HG03432 (cell line): ENCODE data around the gene SYK.
"Not testable (repeated sequence)": the region's sequence is repeated elsewhere in the genome, so short reads cannot be mapped to it uniquely, and the experiment has no call there.

Experiments
- ATAC-seq: cut with Tn5 transposase; IDR thresholded peaks from one replicate; pipeline ENCODE4 v1.9.1; 2021; ENCODE audit warnings: mild to moderate bottlenecking, moderate library complexity; ENCODE audit not compliant: unreplicated experiment

The SYK gene

GRCh38 chr9:90795084-90795483, 6.5 kb upstream of the SYK start:
- no peak for ATAC-seq

DNA sequence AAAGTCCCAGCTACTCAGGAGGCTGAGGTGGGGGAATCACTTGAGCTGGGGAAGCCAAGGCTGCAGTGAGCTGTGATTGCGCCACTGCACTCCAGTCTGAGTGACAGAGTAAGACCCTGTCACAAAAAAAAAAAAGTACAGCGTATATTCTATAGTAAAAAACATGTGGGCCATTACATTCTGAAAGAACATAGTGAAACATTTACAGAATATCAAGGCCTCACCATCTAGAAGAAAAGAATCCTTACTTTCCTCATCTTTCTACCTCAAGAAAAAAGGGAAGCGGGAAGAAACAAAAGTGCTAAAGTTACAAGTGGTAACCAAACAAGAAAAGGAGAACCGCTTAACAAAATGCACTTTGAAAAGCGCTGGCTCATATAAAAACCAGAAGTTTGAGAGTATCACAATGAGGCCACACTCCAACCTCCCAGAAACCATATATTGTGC, 5.7 kb upstream of the SYK start:
- peak; percentile 46 for ATAC-seq

GRCh38 chr9:90799271-90799852, 2.3 kb upstream of the SYK start:
- ATAC-seq: no peak

DNA sequence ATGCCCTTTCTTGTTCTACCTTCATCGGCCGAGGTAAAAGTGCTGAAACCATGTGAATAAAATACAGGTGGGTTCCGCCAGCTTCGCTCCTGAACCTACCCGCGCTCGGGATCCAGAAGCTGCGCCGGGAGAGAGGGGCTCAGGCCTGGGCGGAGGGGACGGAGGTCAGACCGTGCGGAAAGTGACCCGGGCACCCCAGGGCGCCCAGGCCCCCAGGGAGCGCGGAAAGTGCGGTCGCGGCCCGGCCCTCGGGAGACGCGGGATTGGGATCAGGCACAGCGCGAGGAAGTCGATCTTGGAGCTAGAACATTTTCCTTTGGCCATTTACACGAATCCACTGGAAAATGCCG, 329 bp downstream of the SYK start:
- peak; percentile 21 for ATAC-seq

GRCh38 chr9:90802386-90802985, 867 bp downstream of the SYK start:
- ATAC-seq: no peak

- ATAC-seq: no peak
These were observed 2.4 kb downstream of the SYK start for GRCh38 chr9:90803860-90804593.

- no peak for ATAC-seq
These were observed 3.7 kb downstream of the SYK start for GRCh38 chr9:90805006-90805996.

DNA sequence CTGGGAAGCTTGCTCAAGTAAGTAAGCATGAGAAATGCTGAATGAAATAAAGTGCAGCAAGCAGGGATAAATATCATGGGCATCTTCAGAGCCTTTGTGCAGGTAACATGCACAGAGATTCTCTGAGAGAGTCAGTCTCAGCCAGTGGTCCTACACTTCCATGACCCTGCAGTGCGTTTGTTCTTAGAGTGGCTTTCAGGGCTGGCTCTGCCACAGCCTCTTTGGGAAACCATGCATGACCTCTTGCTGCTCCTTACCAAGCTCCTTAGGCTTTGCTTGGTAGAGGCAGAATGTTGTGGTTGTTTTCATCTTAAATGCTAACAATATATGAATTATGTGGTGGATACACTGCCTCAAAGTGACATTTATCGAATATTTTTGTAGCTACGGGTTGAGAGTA, 5.4 kb downstream of the SYK start:
- ATAC-seq: no peak

GRCh38 chr9:90808398-90808797, 6.8 kb downstream of the SYK start:
- no peak for ATAC-seq

DNA sequence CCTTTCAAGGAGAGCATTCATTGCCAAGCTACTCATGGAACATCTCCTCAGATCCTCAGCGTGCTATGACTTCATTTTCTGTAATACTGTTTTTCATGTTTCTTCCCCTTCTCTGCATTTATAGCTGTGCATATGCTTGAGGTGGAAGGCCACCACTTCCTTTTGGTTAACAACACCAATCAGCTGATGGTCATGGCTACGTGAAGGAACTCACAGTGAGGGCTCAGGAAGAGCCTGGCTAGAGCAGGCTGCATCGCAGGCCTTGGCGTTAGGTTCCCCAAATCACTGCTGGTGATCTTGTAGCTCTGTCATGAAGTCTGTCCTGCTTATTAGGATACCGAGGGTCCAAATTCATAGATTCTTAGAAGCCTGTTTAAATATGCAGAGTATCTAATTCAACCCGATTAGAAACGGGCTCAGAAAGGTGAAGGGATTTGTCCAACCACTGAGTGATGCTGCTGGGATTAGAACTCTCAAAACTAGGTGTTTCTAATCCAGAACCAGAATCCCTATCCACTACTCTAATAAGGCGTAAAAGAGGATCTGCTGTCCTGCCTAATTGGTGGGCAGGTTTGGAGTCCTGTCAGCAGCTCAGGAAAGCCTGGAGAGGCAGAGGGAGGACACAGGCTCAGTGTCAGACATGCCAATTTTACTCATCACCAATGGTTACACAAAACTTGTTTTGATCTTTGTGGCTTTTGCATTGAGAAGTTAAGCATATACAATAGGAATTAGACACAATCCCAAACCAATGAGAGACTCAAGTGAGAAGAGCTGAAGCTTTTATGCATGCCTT, 7.5 kb downstream of the SYK start:
- no peak for ATAC-seq

DNA sequence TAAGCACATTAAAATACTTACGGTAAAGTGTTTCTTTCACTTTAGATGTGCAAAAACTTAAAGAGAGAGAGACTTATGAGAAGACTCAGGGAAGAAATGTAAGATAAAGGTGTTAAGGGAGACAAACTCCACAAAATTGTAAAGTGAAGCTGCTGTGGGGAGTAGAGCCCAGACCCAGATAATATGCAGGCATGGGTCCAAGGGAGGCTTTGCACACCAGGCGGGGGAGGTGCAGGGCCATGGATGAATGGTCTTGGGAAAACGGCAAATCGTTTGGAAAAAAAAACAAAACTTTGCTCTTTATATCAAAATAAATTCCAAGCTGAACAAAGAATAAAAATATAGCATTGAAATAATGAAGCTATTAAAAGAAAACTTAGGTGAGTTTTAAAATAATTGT, 9.1 kb downstream of the SYK start:
- ATAC-seq: no peak

GRCh38 chr9:90813046-90813445, 11.4 kb downstream of the SYK start:
- no peak for ATAC-seq

GRCh38 chr9:90813523-90813922, 11.9 kb downstream of the SYK start:
- ATAC-seq: no peak

DNA sequence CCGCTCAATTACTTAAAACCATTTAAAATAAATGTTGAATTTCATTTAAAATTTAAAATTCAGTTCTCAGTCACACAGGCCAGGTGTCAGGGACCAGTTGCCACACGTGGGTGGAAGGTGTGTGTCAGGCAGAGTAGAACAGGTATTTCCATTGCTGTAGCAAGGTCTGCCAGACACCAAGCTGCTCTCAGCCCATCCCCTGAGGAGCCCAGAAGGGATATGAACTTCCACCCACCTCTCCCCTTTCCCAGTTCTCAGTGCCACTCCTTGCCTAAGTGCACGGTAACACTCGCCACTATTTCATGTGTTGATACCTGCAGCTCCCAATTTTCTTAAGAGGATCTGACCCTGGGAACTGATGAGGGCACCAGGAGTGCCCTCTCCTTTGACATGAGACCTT, 12.7 kb downstream of the SYK start:
- ATAC-seq: no peak

GRCh38 chr9:90815183-90815943, 13.7 kb downstream of the SYK start:
- peak; percentile 52 for ATAC-seq

DNA sequence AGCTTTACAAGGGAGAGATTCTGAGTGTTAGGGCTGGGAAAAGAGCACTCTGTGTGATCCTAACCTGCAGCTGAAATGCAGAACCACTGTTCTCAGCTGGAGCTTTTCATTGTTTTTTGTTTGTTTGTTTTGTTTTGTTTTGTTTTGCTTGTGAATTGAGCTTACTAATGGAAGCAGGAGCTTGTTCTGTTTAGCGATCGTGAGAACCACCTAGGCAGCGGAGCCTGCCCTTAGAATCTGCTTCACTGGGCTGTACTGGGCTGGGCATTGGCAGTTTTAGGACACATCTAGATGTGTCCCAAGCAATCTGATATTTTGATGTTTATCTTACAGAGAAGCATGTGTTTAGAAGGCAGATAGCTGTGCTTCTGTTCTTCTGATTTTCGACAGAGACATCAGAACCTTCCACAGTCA, 14.3 kb downstream of the SYK start:
- no peak for ATAC-seq

- ATAC-seq: no peak
These were observed 15.1 kb downstream of the SYK start for GRCh38 chr9:90816690-90817089.

DNA sequence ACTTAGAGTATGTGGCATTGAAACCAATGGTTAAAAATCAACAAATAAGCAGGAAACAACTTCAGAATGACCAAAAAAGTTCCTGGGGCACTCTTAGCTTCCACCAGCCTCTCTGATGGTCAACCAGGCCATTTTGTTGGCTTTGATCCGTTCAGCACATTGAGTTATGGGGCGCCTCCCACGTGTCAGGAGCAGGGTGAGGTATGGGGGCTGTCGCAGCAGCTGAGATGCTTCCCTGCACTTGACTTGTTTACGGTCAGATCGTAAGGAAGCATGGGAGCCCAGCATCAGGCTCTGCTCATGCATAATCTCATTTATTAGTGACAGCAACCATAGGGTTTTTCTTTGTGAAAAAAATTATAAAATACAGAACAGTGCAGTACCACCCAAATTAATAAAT, 16.7 kb downstream of the SYK start:
- no peak for ATAC-seq

DNA sequence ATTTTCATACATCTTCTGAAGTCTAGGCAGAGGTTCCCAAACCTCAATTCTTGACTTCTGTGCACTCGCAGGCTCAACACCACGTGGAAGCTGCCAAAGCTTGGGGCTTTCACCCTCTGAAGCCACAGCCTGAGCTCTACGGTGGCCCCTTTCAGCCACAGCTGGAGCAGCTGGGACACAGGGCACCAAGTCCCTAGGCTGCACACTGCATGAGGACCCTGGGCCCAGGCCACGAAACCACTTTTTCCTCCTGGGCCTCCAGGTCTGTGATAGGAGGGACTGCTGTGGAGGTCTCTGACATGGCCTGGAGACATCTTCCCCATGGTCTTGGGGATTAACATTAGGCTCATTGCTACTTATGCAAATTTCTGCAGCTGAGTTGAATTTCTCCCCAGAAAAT, 18.8 kb downstream of the SYK start:
- ATAC-seq: not testable (repeated sequence)

- not testable (repeated sequence) for ATAC-seq
These were observed 19.6 kb downstream of the SYK start for GRCh38 chr9:90821236-90821635.
